ENCODE measurements around the gene NOMO2.
"Not testable (repeated sequence)": the region's sequence is repeated elsewhere in the genome, so short reads cannot be mapped to it uniquely, and the experiment has no call there.

NOMO2 gene

GRCh38 chr16:18575298-18575917 is 13.5 kb upstream of the NOMO2 start:
- not testable (repeated sequence) for DNase-seq, ATAC-seq

- DNase-seq, ATAC-seq: not testable (repeated sequence)
These were observed 12.0 kb upstream of the NOMO2 start for GRCh38 chr16:18573887-18574286.

GRCh38 chr16:18572973-18573372 is 11.1 kb upstream of the NOMO2 start:
- ATAC-seq, DNase-seq: not testable (repeated sequence)

GRCh38 chr16:18571307-18571850 is 9.5 kb upstream of the NOMO2 start:
- ATAC-seq, DNase-seq: not testable (repeated sequence)

GRCh38 chr16:18570529-18571306 is 8.8 kb upstream of the NOMO2 start:
- not testable (repeated sequence) for ATAC-seq, DNase-seq

GRCh38 chr16:18560416-18561220 is 1.3 kb downstream of the NOMO2 start:
- DNase-seq = peak; percentile 19
- ATAC-seq = not testable (repeated sequence)

- not testable (repeated sequence) for ATAC-seq, DNase-seq
These were observed 8.2 kb downstream of the NOMO2 start for GRCh38 chr16:18553671-18554070.

- ATAC-seq, DNase-seq: not testable (repeated sequence)
These were observed 14.5 kb downstream of the NOMO2 start for GRCh38 chr16:18547382-18547781.

- not testable (repeated sequence) for DNase-seq, ATAC-seq
These were observed 15.0 kb downstream of the NOMO2 start for GRCh38 chr16:18546853-18547252.

GRCh38 chr16:18544232-18545081 is 17.4 kb downstream of the NOMO2 start:
- not testable (repeated sequence) for ATAC-seq, DNase-seq

GRCh38 chr16:18541912-18542311 is 20.0 kb downstream of the NOMO2 start:
- DNase-seq = not testable (repeated sequence)

GRCh38 chr16:18537004-18537403 is 24.9 kb downstream of the NOMO2 start:
- DNase-seq = not testable (repeated sequence)
- ATAC-seq = peak; percentile 52

More at GRCh38 chr16:18541912-18542311, 20.0 kb downstream of the NOMO2 start:
- ATAC-seq = not testable (repeated sequence)

- not testable (repeated sequence) for DNase-seq, ATAC-seq
These were observed 26.3 kb downstream of the NOMO2 start for GRCh38 chr16:18535519-18536168.

- not testable (repeated sequence) for ATAC-seq, DNase-seq
These were observed 27.6 kb downstream of the NOMO2 start for GRCh38 chr16:18534308-18534707.

- not testable (repeated sequence) for ATAC-seq, DNase-seq
These were observed 30.6 kb downstream of the NOMO2 start for GRCh38 chr16:18531323-18531722.

GRCh38 chr16:18530329-18530728 is 31.6 kb downstream of the NOMO2 start:
- not testable (repeated sequence) for ATAC-seq, DNase-seq

GRCh38 chr16:18526547-18526946 is 35.4 kb downstream of the NOMO2 start:
- not testable (repeated sequence) for DNase-seq, ATAC-seq

- not testable (repeated sequence) for DNase-seq, ATAC-seq
These were observed 35.9 kb downstream of the NOMO2 start for GRCh38 chr16:18525882-18526482.

- not testable (repeated sequence) for ATAC-seq, DNase-seq
These were observed 39.3 kb downstream of the NOMO2 start for GRCh38 chr16:18522637-18523036.
